Cerebellar cortex (tissue), 1 donor: ENCODE results near the gene CAPN13.
"Not testable (repeated sequence)": the region's sequence is repeated elsewhere in the genome, so short reads cannot be mapped to it uniquely, and the experiment has no call there.

Source experiments
- DNase-seq: peaks from one replicate; pipeline ENCODE4 v3.0.0-alpha.2; 2015; ENCODE audit warnings: low spot score

The CAPN13 gene

DNA sequence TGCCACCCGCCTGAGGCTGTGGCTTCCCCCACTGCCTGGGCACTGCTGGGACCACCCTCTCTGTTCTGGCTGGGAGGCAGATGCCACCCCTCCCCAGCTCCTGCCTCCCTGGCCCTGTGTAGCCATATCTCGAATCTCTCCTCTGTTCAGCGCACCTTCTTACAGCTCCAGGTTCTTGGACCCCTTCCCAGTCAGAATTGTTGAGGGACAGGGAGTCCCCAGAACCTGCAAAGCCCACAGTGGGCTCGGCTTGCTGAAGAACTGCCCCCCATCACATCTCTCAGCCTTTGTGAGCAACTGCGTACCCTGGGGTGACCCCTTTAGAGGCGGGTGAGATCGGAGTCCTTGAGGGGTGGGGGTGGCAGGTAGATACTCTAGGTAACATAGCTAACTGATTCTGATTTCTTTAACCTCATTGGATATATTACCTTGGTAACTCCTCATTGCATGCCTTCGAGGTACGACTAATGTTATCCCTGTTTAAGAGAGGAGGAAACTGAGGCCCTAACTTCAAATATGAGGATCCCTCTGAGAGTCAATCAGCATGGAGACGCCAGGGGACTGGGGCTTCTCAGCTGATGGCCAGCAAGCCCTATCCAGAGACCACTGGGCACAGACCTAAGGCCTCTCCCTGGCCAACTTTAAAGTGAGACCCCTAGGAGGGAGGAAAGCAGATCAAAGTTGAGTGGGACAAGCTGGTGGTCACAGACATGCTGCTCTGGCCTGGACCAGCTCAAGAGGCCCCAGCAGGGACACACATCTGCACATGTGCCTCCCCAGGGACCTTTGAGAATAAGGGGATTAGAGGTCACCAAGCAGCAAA is 101.3 kb downstream of the CAPN13 start:
- DNase-seq = no peak

DNA sequence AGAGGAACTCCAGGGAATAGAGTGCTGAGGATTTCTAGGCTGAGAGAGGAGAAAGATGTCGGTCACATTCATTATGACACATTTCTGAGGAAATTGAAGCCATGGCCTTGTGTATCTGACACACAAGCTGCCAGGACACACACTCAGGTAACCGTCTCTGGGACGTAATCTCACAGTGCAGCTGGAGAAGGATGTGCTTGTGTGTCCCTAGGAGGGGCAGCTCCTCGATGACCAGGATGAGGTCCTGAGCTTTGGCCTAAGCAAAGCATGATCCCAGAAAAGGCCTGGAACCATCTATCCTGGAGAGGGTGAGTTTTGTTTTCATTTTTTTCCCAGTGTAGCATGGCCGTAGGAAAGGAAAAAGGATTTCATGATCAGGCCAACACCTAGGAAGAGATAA is 102.2 kb downstream of the CAPN13 start:
- no peak for DNase-seq

DNA sequence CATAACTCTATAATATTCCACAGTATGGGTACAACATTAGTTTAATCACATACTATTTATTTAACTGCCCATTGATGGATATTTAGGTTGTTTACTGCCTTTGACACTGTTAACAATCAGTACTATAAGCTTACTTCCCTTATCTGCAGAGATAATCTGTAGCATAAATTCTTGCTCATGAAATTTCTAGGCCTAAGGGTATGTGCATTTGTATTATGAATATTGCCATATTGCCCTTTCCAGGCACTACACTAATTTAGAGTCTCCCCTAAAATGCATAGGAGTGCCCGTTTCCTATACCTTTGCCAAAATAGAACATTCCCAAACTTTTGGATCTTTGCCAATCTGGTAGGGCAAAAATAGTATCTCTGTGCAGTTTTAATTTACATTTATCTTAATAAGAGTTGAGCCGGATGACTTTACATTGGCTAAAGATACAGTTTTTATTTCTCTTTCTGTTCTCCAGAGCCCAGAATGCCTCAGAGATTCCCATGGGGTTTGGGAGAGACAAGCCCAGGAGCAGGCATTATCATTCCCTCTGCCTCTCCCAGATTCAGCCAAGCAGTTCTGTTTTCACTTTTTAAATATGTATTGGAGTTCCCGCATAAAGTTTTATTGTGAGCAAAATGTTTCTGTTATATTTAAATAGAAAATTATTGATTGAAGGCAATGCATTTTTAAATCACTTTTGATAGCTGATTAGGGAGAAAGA is 102.8 kb downstream of the CAPN13 start:
- DNase-seq = no peak

DNA sequence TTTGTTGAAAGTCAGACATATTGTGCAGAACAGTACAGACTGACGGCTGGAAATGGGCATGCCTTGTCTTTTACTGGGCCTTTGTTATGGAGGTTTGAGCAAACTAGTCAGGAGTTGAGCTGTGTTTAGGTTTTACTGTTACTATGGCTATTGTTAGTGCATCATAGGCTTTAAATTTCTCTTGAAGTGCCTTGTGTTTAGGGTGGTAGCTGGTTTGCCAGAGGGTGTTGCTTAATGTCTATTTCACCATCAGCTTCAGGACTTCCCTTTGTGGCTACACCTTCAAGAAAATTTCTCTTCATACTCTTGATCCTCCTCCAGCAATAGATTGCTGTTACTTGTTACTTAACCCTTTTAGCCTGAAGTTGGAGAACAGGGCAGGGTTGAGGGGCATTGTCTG is 104.6 kb downstream of the CAPN13 start:
- no peak for DNase-seq

DNA sequence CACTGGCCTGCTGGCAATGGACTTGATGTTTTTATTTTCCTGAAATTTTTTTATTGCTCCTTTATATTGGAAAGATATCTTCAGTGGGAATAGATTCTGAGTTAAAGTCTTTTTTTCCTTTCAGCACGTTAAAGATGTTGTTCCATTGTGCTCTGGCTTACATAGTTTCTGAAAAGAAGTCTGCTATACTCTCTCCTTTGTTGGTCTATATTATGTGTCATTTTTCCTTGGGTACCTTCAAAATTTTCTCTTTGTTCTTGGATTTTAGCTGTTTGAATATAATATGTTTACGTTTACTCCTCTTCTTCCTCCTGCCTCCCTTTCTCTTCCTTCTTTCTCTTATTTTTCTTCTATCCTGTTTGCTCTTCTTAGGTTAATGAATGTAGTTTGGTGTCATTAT is 105.5 kb downstream of the CAPN13 start:
- no peak for DNase-seq

DNA sequence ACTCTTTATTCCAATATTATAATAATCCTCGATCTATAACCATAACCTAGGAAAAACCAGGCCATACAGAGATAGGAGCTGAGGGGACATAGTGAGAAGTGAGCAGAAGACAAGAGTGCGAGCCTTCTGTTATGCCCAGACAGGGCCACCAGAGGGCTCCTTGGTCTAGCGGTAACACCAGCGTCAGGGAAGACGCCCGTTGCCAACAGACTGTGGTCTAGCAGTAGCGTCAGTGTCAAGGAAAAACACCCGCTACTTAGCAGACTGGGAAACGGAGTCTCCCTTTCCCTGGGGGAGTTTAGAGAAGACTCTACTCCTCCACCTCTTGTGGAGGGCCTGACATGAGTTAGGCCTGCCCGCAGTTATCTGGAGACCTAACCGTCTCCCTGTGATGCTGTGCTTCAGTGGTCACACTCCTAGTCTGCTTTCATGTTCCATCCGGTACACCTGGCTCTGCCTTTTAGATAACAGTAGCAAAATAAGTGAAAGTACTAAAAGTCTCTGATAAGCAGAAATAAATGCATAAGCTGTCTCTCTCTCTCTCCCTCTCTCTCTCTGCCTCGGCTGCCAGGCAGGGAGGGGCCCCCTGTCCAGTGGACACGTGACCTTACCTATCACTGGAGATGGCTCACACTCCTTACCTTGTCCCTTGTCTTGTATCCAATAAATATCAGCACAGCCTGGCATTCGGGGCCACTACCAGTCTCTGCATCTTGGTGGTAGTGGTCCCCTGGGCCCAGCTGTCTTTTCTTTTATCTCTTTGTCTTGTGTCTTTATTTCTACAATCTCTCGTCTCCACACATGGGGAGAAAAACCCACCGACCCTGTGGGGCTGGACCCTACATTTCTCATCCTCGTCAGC is 109.8 kb downstream of the CAPN13 start:
- not testable (repeated sequence) for DNase-seq

DNA sequence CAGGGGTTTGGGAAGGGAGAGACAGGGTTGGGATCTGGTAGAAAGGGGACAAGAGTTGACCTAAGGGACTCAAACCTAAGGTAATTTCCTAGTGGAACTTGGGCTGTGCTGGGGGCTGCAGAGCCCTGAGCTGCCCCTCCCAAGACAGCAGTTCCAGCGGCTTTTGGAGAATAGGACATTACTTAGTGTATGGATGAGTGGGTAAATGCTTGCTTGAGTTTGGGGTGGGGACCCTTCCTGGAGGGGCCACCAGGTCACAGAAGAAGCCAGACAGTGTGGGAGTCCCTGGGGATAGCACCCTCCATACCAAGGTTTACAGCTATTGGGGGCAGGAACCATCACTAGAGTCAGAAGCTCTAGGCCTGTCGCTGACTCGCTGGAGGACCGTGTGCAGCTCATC is 111.5 kb downstream of the CAPN13 start:
- DNase-seq = no peak

DNA sequence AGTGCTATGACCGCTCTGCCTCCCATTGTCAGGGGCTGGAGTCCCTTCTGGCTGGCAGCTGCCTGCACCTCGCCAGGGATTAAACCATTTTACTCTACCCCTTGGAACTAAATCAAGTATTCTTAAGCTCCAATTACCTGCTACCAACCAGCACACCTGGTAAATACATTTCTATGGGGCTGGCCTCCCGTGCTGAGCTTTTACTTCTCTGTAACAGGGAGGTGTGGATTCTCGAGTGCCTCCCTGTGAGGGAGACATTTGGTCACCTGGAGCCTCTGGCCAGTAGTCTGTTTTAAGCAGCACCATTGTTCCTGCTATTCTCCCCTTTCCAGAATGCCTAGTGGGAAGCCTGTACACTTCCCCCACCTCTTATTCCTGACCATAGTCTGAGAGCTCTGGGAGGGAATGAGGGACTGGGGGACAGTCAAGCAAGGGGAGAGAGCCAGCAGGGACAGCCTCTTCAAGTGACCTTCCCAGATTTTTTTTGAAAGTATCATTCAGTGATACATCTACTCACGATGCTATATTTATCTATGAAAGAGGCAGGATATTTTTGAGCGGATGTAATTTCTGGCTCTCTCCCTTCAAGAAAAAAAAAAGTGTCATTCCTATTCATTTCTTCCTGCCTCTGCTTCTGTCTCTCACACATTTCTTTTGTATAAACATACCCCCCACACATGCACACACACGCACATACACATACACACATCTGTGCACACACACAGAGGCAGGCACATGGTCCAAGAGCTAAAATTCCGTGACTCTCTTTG is 112.8 kb downstream of the CAPN13 start:
- no peak for DNase-seq

DNA sequence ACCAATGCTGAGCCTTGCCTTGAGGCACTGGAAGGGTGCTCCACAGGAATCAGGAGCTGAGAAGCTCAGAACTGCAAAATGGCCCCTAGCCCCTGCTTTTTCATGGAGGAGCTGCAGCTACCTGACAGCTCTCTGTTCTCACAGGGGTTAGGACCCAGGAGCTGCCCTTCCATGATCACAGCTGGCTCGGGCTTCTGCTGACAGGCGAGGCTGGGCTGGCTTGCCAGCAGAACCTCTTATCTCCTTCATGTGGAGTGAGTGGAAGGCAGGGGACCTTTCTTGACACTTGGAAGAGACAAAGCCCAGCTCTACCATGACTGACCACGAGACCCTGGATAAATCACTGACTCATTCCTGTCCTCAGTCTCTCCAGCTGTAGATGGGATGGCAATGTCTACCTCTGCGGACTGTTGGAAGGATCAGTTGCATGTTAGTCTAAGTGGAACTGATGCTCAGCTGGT is 113.4 kb downstream of the CAPN13 start:
- no peak for DNase-seq

DNA sequence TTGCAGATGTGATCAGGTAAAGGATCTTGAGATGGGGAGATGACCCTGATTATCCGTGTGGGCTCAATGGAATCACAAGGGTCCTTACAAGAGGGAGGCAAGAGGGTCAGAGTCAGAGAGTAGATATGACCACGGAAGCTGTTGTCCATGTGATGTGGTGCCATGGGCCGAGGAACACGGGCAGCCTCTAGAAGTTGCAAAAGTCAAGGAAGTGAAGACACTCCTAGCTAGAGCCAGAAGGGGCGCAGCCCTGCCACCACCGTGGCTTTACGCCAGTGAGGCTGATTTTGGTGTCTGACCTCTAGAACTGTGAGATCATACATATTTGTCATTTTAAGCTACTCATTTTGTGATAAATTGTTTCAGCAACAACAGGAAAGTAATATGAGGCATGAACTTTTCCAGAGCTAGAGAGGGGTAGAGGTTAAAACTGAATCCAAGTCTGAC is 114.4 kb downstream of the CAPN13 start:
- DNase-seq = no peak

DNA sequence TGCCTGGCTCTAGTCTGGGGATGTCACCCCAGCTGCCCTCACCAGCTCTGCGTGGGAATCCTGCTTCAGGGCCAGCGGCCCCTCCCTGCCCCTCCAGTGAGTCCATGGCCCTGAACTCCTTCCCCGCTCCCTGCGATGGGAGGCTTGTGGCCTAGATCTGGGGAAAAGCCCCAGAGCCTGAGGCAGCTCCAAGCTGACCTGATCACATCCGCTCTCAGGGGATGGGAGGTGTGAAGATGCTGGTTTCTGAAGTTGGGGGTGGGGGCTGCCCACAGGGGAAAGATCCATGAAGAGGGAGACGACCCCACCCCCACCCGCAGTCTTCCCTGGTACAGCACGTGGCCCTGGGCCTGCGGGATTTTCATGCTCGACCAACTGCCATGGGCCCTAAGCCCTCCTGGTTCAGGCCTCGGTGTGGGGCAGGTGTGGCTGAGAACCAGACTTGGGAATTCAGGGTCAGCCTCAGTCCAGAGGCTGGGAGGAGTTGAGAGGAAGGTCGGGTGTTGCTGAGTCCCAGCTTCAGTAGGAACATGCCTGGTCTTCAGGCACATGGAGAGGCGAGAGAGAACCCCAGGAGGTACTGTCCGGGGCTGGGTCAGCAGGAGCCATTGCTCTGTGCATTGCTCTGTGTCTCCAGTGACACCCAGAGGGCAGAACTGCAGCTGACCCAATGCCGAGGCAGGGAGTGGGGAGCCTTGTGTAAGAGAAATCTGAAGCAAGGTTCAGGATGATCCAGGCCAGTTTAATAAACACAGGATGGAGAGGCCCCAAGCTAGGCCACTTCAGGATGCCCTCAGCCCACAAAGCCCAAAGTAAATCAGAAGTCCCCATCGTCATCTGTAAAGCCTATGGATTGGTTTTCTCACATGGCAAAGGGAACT is 115.1 kb downstream of the CAPN13 start:
- DNase-seq = peak; percentile 8

DNA sequence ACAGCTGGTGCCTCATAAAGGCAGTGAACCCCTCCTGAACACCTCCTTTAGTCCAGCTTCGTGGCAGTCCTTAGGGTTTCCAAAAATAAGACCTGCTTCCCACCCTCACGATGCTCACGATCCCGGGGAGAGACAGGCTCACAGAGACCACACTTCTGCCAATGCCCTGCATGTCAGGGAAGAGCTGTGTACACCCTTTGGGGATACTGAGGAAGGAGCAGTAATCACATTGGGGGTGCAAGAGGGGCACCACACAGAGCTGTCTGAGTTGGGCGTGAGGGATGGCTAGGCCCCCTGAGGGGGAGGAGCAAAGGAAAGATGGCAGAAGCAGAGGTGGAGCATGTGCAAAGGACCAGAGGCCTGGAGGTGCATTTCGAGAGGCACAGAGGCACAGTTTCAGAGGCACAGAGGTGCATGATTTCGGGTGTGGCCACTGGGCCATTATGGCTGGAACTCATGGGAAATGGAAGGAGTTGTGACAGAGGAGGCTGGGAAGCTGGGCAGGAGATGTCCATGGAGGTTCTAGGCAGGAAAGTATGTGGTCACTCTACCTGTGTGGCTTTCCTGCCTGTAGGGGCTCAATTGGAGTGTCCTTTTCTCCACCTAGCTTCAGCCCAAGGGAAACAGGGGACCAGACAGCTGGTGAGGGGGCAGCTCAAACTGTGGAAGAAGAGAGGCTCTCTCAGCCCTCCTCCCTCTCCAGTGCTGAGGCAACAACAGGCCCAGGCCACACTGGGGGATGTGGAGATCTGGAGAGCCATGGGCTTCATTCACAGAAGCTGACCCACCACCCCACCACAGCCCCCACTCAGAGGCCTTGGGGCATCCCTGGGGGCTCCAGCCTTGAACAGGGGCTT is 115.9 kb downstream of the CAPN13 start:
- DNase-seq = no peak

DNA sequence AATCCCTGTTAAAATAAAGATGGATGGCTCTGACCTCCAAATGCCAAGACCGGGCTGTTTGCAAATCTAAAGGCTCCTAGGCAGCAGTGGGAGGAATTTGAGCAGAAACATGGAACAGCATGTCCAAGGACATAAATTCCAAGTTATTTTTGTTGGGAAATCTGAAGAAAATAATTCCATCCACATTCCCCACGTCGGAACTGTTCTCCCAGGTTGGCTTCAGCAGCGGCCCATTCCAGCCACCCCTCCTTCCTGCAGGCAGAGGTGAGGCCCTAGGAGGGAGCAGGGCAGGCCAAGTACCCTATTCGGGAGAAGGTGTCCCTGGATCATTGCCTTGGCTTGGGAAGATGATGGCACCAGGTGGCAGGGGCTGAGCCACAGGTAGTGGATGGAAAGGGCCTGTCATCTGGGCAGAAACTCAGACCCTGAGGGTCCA is 117.1 kb downstream of the CAPN13 start:
- DNase-seq = no peak

DNA sequence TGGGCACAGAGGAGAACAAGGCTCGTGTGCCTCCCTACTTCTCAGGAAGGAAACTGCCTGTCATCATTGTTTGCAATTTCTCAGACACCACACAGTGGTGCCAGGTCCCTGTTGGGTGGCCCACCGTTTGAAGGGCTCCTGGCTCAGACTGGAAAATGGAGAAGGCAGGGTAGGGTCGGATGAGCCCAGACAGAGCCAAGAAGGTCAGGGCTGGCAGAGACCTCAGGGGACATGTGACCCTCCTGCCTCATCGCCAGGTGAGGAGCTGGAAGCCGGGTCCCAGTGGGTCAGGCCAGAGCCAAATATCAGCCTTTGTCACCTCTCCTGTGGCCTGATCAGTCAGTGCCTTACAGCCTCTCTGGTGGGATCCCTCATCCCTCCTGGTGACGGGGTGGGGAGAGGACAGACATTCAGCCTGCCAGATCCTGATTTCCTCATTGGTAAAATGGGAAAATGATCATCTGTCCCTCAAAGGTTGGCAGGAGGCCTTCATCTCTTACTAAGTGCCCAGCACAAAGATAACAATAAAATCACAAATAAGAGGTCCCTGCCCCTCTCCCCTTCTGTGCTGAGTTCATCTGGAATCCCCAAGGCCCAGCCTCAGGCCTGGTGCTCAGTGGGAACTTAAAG is 117.6 kb downstream of the CAPN13 start:
- no peak for DNase-seq

DNA sequence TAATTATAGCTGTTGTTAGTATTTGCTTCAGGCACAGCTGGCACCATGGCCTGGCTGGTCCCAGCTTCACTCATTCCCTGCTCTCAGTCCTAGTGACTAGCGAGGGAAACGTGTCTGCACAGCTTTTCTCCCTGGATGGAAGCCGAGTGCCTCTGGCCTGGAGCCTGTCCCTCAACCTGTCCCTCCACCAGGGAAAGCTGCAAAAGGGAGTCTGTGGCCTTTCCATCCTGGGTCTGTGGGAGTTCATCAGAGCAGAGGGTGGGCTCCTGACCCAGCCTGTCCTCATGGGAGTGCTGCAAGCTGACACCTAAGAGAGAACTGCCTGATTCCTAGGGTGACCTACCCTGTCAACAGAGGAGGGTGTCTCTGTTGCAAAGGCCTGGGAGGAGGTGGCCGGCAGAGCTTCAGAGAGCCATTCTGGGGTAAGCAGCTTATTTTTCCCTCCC is 118.3 kb downstream of the CAPN13 start:
- peak; percentile 31 for DNase-seq

DNA sequence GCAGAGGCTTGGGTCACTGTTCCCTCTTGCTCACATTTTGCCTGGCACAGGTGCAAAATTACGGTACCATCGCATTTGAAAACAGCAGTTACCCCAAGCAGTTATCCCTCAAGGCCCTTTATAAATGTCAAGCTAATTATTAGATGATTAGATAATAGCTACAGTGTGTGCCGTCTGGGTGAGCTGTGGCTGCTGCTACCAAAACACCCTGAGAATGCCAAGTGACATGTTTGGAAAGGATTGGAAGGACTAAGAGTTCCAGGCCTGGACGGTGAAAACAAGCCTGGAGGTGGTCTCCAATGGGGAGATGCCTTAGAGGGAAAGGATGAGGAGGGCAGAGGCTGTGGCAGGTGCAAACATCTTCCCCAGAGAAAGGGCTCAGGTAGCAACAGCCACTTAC is 120.6 kb downstream of the CAPN13 start:
- DNase-seq = no peak

DNA sequence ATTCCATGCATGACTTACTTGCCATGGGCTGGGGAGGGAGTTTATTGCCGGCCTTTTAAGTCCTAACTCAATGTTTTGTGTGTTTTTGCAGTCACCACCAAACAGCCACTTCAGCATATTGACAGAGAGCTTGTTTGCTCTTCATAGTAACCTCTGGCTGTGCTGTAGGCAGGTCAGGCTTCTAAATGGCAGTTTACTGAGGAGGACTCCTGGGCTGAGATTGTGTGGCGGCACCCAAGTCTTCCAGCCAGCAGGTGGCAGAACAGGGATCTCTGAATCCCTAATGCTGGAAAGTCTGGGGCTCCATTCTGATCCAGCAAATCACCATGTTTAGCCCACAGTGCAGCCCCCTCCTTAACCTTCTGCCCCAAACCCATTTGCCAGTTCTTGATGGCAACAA is 121.2 kb downstream of the CAPN13 start:
- no peak for DNase-seq

DNA sequence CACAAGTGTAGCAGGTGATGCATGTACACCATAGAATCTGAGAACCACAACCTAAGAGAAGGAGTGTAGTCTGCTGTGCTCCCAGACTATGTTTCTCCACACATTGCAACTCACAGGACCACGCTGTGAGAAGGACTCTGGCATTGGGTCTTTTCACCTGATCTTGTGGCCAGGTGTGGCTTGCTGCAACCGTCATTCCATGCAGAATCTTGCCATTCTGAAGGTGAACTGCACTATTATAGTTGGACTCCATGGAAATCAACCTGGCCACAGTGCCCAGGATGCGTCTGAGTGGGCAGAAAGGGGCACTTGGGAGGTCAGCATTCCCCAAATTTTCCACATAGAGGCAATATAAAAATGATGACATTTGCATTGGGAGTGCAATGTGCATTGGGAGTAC is 122.2 kb downstream of the CAPN13 start:
- no peak for DNase-seq

DNA sequence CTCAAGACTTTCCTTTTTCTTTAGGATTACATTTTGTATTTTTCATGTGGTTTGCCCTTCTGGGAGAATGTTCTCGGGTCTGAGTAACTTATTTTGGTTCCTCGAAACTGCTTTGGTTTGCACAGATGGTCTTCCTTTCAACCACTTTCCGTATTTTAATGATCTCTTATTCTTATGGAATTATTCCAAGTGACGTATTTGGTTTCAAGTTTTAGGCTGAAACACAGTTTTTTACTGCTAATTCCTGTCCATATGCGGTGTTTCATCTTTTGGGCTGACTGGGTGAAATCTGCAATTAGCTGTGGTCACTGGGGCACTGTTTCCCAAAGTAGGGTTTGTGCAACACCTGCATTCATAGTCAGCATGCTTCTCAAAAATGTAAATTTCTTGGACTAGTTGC is 122.7 kb downstream of the CAPN13 start:
- DNase-seq = no peak
